Measurements from ENCODE around the gene SH3BGRL2.
"Not testable (repeated sequence)": the region's sequence is repeated elsewhere in the genome, so short reads cannot be mapped to it uniquely, and the experiment has no call there.

The SH3BGRL2 gene

DNA sequence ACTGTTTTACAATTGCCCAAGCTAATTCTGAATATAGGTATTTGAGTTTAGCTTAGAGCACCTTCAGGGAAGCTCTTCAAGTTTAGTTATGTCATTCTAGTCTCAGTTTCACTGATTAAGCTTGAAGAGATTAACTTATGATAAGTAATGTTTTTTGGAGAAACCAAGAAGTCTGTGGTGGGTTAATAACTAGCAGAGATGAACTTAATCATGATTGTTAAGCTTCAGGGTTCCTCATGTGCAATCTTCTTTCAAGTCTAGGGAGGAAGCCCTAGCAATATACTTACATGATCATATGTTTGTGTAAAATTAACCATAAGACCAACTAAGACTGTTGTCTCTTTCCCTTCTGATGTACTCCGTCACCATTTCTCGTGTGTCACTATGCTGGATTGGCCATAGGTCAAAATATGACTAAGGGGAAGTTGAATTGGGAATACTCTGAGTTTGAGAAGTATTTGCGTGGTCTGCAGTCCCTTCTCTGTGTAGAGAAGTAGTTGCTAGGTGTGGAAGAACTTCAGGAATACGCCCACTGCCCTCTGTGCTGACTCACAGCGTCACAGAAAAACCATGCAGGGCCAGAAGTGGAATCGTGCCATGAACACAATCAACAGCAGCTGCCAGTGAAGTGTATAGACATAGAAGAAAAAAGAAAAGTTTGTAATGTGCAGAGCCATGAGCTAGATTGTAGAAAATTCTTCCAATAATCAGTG lies 88.3 kb downstream of the SH3BGRL2 start:
- Histone ChIP-seq H3K4me1 (ENCODE audit: control insufficient read depth, insufficient read depth, low read length) (peaks cover 12% of the 10 kb centered on the region), H3K4me3 (ENCODE audit: low read length) (peak overlapping the region; percentile 43), H3K9me3 (ENCODE audit: control insufficient read depth, low read length) (no peaks in the 10 kb centered on the region), H3K36me3 (ENCODE audit: control insufficient read depth, insufficient read depth, low read length, severe bottlenecking) (no peaks in the 10 kb centered on the region), H3K27me3 (replicated peaks; ENCODE audit: control insufficient read depth, insufficient read depth, low read length) (no peaks in the 10 kb centered on the region), H3K9ac (ENCODE audit: low read length) (no peak overlapping the region)
- DNase-seq (ENCODE audit: low read depth) = peak; percentile 74

DNA sequence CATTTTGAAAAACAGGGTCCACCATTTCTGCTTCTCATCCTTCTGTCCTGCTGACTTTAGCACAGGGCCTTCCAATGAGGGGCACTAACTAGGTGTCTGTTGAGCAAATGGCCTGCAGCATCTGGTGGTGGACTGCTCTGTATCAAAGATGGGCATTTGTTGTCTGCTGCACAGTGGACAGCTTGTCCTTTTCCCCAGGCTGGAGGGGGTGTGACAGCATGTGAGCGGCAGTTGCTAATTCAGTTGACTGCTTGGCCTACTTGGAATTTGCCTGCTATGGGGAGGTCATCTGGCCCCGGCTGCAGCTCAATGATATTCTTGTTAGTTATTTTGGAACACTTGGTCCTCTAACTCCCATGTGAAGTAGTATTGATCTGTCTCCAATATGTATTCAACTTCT lies 93.7 kb downstream of the SH3BGRL2 start:
- Histone ChIP-seq H3K9ac (ENCODE audit: low read length) (no peak overlapping the region), H3K36me3 (ENCODE audit: control insufficient read depth, insufficient read depth, low read length, severe bottlenecking) (no peaks in the 10 kb centered on the region), H3K4me1 (ENCODE audit: control insufficient read depth, insufficient read depth, low read length) (peaks cover 3% of the 10 kb centered on the region), H3K27me3 (replicated peaks; ENCODE audit: control insufficient read depth, insufficient read depth, low read length) (no peaks in the 10 kb centered on the region), H3K4me3 (ENCODE audit: low read length) (no peak overlapping the region), H3K9me3 (ENCODE audit: control insufficient read depth, low read length) (no peaks in the 10 kb centered on the region)
- no peak for DNase-seq (ENCODE audit: low read depth)

DNA sequence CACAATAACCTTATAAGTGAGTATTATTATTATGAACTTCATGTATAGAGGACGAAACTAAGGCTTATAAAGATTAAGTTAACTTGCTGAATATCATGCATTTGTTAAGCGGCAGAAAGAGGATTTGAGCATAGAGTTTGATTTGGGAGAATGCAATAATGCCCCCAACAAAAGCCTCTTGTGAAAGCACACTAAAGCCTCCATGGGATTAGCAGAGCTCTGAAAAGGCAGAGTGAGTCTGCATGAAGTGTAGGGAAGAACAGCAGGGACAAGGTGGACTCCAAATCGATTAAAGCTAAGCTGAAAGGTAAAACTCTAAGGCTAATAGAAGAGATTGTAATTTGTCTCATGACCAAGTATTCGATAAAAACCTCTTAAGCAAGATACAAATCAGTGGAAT lies 100.3 kb downstream of the SH3BGRL2 start:
- H3K9ac ChIP-seq (ENCODE audit: low read length) = no peak overlapping the region
- H3K9me3 ChIP-seq (ENCODE audit: control insufficient read depth, low read length) = no peaks in the 10 kb centered on the region
- no peak for DNase-seq (ENCODE audit: low read depth)
- H3K36me3 ChIP-seq (ENCODE audit: control insufficient read depth, insufficient read depth, low read length, severe bottlenecking) = no peaks in the 10 kb centered on the region
- no peaks in the 10 kb centered on the region for H3K4me1 ChIP-seq (ENCODE audit: control insufficient read depth, insufficient read depth, low read length)
- H3K27me3 ChIP-seq (replicated peaks; ENCODE audit: control insufficient read depth, insufficient read depth, low read length) = no peaks in the 10 kb centered on the region
- no peak overlapping the region for H3K4me3 ChIP-seq (ENCODE audit: low read length)

DNA sequence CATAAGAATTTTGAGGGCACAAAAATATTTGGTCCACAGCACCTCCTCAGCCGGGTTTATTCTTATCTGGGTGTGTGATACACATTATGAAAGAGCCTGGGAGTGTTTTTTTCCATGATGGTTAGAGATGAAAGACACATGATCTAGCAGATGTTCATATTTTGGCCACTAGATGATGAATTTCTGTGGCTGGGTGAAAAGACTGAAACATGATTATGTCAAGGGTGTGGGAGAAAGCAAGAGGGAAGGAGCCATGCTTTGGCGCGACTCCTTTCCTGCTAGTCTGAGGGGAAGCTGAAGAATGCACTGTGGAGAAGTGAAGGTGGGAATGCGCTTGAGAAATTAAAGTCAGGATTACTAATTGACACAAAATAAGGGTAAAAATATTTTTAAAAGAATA lies 102.3 kb downstream of the SH3BGRL2 start:
- H3K4me3 ChIP-seq (ENCODE audit: low read length) = no peak overlapping the region
- no peak for DNase-seq (ENCODE audit: low read depth)
- H3K27me3 ChIP-seq (replicated peaks; ENCODE audit: control insufficient read depth, insufficient read depth, low read length) = no peaks in the 10 kb centered on the region
- H3K4me1 ChIP-seq (ENCODE audit: control insufficient read depth, insufficient read depth, low read length) = no peaks in the 10 kb centered on the region
- H3K9ac ChIP-seq (ENCODE audit: low read length) = no peak overlapping the region
- H3K9me3 ChIP-seq (ENCODE audit: control insufficient read depth, low read length) = no peaks in the 10 kb centered on the region
- no peaks in the 10 kb centered on the region for H3K36me3 ChIP-seq (ENCODE audit: control insufficient read depth, insufficient read depth, low read length, severe bottlenecking)

DNA sequence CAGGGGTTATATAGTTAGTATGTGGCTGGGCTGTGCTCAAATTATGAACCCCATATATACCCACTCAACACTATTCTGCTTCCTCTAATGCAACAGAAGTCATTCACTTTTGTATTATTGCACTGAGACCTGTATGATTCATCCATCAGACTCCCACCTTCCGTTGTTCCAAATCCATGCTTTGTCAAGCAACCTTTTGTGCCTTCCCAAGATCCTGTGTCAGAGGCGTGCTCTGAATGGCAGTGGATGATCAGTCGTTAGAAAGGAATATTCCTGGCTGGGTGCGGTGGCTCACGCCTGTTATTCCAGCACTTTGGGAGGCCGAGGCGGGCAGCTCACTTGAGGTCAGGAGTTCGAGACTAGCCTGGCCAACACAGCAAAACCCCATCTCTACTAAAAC lies 103.2 kb downstream of the SH3BGRL2 start:
- no peaks in the 10 kb centered on the region for H3K4me1 ChIP-seq (ENCODE audit: control insufficient read depth, insufficient read depth, low read length)
- H3K9me3 ChIP-seq (ENCODE audit: control insufficient read depth, low read length) = no peaks in the 10 kb centered on the region
- H3K9ac ChIP-seq (ENCODE audit: low read length) = no peak overlapping the region
- DNase-seq (ENCODE audit: low read depth) = no peak
- no peaks in the 10 kb centered on the region for H3K36me3 ChIP-seq (ENCODE audit: control insufficient read depth, insufficient read depth, low read length, severe bottlenecking)
- H3K27me3 ChIP-seq (replicated peaks; ENCODE audit: control insufficient read depth, insufficient read depth, low read length) = no peaks in the 10 kb centered on the region
- H3K4me3 ChIP-seq (ENCODE audit: low read length) = no peak overlapping the region

DNA sequence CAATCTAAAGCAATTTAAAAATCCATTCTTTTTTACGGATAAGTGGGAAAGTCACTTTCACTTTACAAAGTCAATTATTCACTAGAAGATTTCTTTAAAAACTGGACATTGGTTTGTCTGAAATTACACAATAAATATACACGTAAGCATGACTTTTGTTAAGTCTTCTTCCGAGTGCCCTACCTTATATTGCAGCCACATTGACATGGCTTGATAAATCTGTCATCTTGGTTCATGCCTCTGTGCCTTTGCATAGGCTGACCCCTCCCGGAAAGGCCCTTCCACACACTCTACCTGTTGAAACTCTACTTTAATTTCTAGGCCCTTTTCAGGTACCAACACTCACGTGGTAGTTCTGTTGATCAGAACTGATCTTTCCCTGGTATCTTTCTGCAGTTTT lies 104.1 kb downstream of the SH3BGRL2 start:
- H3K27me3 ChIP-seq (replicated peaks; ENCODE audit: control insufficient read depth, insufficient read depth, low read length) = no peaks in the 10 kb centered on the region
- DNase-seq (ENCODE audit: low read depth) = no peak
- H3K4me1 ChIP-seq (ENCODE audit: control insufficient read depth, insufficient read depth, low read length) = no peaks in the 10 kb centered on the region
- no peak overlapping the region for H3K4me3 ChIP-seq (ENCODE audit: low read length)
- no peaks in the 10 kb centered on the region for H3K36me3 ChIP-seq (ENCODE audit: control insufficient read depth, insufficient read depth, low read length, severe bottlenecking)
- H3K9me3 ChIP-seq (ENCODE audit: control insufficient read depth, low read length) = no peaks in the 10 kb centered on the region
- H3K9ac ChIP-seq (ENCODE audit: low read length) = no peak overlapping the region

DNA sequence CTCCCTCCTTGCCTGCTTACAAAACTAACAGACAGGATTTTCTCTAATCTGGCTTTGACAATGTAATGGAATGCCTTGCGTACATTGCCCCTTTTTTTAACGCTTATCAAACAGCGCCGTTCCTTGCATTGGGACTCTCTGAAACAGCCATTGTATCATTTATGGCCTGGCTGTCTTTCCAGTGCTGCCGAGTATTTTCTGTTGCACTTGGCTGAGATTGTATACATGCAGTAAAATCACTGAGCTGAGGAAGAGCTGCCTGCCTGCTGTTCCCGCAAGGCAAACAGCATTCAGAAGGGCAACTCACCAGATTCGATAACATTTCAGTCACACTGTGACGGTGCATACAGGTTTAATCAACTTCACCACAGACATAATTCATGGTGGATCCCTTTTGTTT lies 106.0 kb downstream of the SH3BGRL2 start:
- H3K36me3 ChIP-seq (ENCODE audit: control insufficient read depth, insufficient read depth, low read length, severe bottlenecking) = no peaks in the 10 kb centered on the region
- DNase-seq (ENCODE audit: low read depth) = no peak
- no peaks in the 10 kb centered on the region for H3K9me3 ChIP-seq (ENCODE audit: control insufficient read depth, low read length)
- H3K4me3 ChIP-seq (ENCODE audit: low read length) = peak overlapping the region; percentile 61
- no peaks in the 10 kb centered on the region for H3K27me3 ChIP-seq (replicated peaks; ENCODE audit: control insufficient read depth, insufficient read depth, low read length)
- no peak overlapping the region for H3K9ac ChIP-seq (ENCODE audit: low read length)
- no peaks in the 10 kb centered on the region for H3K4me1 ChIP-seq (ENCODE audit: control insufficient read depth, insufficient read depth, low read length)

DNA sequence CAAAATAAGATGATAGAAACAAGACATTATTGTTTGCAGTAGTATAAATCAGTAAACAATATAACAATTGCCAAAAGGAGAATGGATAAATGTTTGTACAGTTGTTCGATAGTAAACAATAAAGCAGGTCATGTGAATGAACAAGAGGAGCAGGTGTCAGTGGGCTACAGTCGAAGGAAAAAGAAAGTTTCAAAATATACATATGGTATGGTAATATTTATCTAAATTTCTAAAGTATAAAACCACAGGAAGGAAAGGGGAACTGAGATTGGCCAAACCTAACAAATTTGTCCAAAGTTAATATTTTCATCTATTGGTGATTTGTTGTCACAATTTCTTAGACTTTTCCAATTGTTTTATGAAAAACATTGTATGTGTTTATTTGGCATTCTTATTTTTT lies 110.9 kb downstream of the SH3BGRL2 start:
- Histone ChIP-seq H3K9me3 (ENCODE audit: control insufficient read depth, low read length) (peaks cover 4% of the 10 kb centered on the region), H3K4me1 (ENCODE audit: control insufficient read depth, insufficient read depth, low read length) (no peaks in the 10 kb centered on the region), H3K27me3 (replicated peaks; ENCODE audit: control insufficient read depth, insufficient read depth, low read length) (no peaks in the 10 kb centered on the region), H3K36me3 (ENCODE audit: control insufficient read depth, insufficient read depth, low read length, severe bottlenecking) (no peaks in the 10 kb centered on the region), H3K9ac (ENCODE audit: low read length) (no peak overlapping the region), H3K4me3 (ENCODE audit: low read length) (no peak overlapping the region)
- DNase-seq (ENCODE audit: low read depth) = no peak

DNA sequence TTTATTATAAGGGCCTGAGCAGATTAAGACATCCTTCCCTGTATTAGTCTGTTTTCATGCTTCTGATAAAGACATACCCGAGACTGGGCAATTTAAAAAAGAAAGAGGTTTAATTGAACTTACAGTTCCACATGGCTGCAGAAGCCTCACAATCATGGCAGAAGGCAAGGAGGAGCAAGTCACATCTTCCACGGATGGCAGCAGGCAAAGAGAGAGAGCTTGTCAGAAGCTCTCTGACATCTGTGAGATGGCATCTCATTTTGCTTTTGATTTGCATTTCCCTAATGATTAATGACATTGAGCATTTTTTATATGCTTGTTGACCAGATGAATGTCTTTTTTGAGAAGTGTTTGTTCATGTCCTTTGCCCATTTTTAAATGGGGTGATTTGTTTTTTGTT lies 114.2 kb downstream of the SH3BGRL2 start:
- H3K9me3 ChIP-seq (ENCODE audit: control insufficient read depth, low read length); DNase-seq (ENCODE audit: low read depth); H3K4me3 ChIP-seq (ENCODE audit: low read length): not testable (repeated sequence)

DNA sequence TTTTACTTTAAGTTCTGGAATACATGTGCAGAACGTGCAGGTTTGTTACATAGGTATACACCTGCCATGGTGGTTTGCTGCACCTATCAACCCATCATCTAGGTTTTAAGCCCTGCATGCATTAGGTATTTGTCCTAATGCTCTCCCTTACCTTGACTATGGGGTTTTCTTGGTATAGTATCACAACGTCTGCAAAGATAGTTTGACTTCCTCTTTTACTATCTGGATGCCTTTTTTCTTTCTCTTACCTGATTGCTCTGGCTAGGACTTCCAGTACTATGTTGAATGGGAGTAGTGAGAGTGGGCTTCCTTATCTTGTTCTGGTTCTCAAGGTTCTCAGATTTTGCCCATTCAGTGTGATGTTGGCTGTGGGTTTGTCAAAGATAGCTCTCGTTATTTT lies 115.2 kb downstream of the SH3BGRL2 start:
- H3K9me3 ChIP-seq (ENCODE audit: control insufficient read depth, low read length); H3K9ac ChIP-seq (ENCODE audit: low read length); H3K27me3 ChIP-seq (replicated peaks; ENCODE audit: control insufficient read depth, insufficient read depth, low read length); H3K36me3 ChIP-seq (ENCODE audit: control insufficient read depth, insufficient read depth, low read length, severe bottlenecking); H3K4me3 ChIP-seq (ENCODE audit: low read length); H3K4me1 ChIP-seq (ENCODE audit: control insufficient read depth, insufficient read depth, low read length); DNase-seq (ENCODE audit: low read depth): not testable (repeated sequence)

More for the DNA sequence above, 114.2 kb downstream of the SH3BGRL2 start:
- not testable (repeated sequence) for H3K27me3 ChIP-seq (replicated peaks; ENCODE audit: control insufficient read depth, insufficient read depth, low read length); H3K36me3 ChIP-seq (ENCODE audit: control insufficient read depth, insufficient read depth, low read length, severe bottlenecking); H3K4me1 ChIP-seq (ENCODE audit: control insufficient read depth, insufficient read depth, low read length); H3K9ac ChIP-seq (ENCODE audit: low read length)

DNA sequence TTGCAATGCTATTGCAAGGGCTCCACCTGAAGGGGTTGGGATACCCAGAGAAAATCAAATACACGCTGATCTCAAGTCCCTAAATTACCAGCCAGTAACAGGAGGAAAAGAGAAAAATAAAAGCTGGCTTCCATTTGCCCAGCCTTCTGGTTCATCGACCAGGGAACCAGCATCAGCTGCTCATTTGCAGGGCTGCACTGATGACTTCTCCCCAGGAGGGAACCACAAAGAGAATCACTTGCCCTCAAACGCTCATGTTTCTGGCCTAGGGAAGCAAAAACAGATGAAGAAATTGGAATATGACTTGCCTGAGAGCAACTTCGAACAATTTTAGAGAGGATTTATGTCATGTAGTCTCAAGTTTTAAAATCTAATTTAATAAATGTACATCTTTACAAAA lies 119.7 kb downstream of the SH3BGRL2 start:
- Histone ChIP-seq H3K36me3 (ENCODE audit: control insufficient read depth, insufficient read depth, low read length, severe bottlenecking) (no peaks in the 10 kb centered on the region), H3K9me3 (ENCODE audit: control insufficient read depth, low read length) (no peaks in the 10 kb centered on the region), H3K27me3 (replicated peaks; ENCODE audit: control insufficient read depth, insufficient read depth, low read length) (no peaks in the 10 kb centered on the region), H3K9ac (ENCODE audit: low read length) (no peak overlapping the region), H3K4me1 (ENCODE audit: control insufficient read depth, insufficient read depth, low read length) (no peaks in the 10 kb centered on the region), H3K4me3 (ENCODE audit: low read length) (no peak overlapping the region)
- no peak for DNase-seq (ENCODE audit: low read depth)
